Measurements from ENCODE around the gene CPNE5. TPM values are rescaled to one million over a fixed set of nuclear protein-coding genes. Genes with fewer than 3 reads are reported as not detected.

CPNE5 gene
- total and polyA plus RNA-seq, 10 donors = 9.5 to 33.4 (median 19.3) TPM

GRCh38 chr6:36803908-36804307 is 35.3 kb downstream of the CPNE5 start:
- Histone ChIP-seq H3K36me3 (no peaks in the 10 kb centered on the region), H3K27me3 (replicated peaks in 1 of 7) (peaks cover 0 to 6% (median 0%) of the 10 kb centered on the region in 7 donors), H3K4me3 (no peak overlapping the region), H3K27ac (no peak overlapping the region), H3K4me1 (no peaks in the 10 kb centered on the region), H3K9me3 (no peaks in the 10 kb centered on the region)
- 70 to 83% (median 71%) methylated on average over 1 of the region's 1 CpG for WGBS, 5 donors
- intact Hi-C loops (cut with DNase I; ENCODE audit: low total_unique reads) = no loop called here
- DNase-seq = no peak
- TF ChIP-seq POLR2AphosphoS5 (IDR thresholded peaks at IDR 0.05) = no peak
- no peak for TF ChIP-seq CTCF (IDR thresholded peaks at IDR 0.05 in 8 of 11, conservative IDR thresholded peaks at IDR 0.05 in 3 of 11)
- no peak for TF ChIP-seq POLR2A (IDR thresholded peaks at IDR 0.05)

GRCh38 chr6:36803482-36803881 is 35.8 kb downstream of the CPNE5 start:
- WGBS, 5 donors = 95 to 98% (median 97%) methylated on average over 6 of the region's 6 CpGs
- H3K4me3 ChIP-seq = no peak overlapping the region
- no peak overlapping the region for H3K27ac ChIP-seq
- H3K9me3 ChIP-seq = no peaks in the 10 kb centered on the region
- H3K36me3 ChIP-seq = no peaks in the 10 kb centered on the region
- no peak for DNase-seq
- intact Hi-C loops (cut with DNase I; ENCODE audit: low total_unique reads) = no loop called here
- no peaks in the 10 kb centered on the region for H3K4me1 ChIP-seq
- peaks cover 0 to 6% (median 0%) of the 10 kb centered on the region in 7 donors for H3K27me3 ChIP-seq (replicated peaks in 1 of 7)
- no peak for TF ChIP-seq CTCF (IDR thresholded peaks at IDR 0.05 in 8 of 11, conservative IDR thresholded peaks at IDR 0.05 in 3 of 11)
- TF ChIP-seq POLR2A (IDR thresholded peaks at IDR 0.05) = no peak
- no peak for TF ChIP-seq POLR2AphosphoS5 (IDR thresholded peaks at IDR 0.05)

DNA sequence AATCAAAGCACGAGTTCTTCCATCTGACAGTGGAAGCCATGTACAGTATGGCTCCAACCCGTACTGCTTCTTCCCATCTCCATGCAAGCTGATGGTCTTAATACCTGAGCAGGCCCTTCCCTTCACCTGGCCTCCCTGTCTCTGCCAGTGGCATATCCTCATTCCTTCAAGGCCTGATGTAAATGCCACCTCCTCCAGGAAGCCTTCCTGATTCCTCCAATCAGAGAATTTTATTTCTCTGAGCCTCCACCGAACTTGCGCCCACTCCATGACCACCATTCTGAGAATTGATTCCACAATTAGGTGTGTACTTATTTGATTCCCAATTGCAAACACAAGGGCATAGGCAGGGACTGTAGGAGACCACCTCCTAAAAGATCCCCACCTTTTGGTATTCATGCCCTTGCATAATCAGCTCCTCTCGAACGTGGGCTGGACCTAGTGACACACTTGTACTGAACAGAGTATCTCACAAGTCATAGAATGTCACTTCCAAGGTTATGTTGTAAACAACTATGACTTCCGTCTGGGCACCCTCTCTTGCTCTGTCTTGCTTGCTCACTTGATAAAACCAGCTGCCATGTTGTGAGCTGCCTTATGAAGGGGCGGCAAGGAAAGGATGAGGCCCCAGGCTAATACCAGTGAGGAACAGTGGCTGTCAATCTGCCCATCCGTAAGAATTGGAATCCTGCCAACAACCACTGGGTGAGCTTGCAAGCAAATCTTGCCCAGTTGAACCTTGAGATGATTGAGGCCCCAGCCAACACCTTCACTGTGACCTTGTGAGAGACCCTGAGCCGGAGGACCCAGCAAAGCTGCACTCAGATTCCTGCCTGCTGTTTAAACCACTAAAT is 38.8 kb downstream of the CPNE5 start:
- Histone ChIP-seq H3K4me1 (no peaks in the 10 kb centered on the region), H3K4me3 (no peak overlapping the region), H3K9me3 (no peaks in the 10 kb centered on the region), H3K27me3 (replicated peaks in 1 of 7) (peaks cover 0 to 5% (median 0%) of the 10 kb centered on the region in 7 donors), H3K27ac (no peak overlapping the region), H3K36me3 (no peaks in the 10 kb centered on the region)
- TF ChIP-seq POLR2A (IDR thresholded peaks at IDR 0.05) (no peak), POLR2AphosphoS5 (IDR thresholded peaks at IDR 0.05) (no peak), CTCF (IDR thresholded peaks at IDR 0.05 in 8 of 11, conservative IDR thresholded peaks at IDR 0.05 in 3 of 11) (no peak)
- 68 to 78% (median 76%) methylated on average over 10 of the region's 10 CpGs for WGBS, 5 donors
- intact Hi-C loops (cut with DNase I; ENCODE audit: low total_unique reads) = no loop called here
- no peak for DNase-seq

GRCh38 chr6:36798852-36799251 is 40.4 kb downstream of the CPNE5 start:
- no peaks in the 10 kb centered on the region for H3K27me3 ChIP-seq (replicated peaks in 1 of 7)
- WGBS, 5 donors = 69 to 81% (median 78%) methylated on average over 3 of the region's 3 CpGs
- H3K4me3 ChIP-seq = no peak overlapping the region
- H3K27ac ChIP-seq = no peak overlapping the region
- H3K4me1 ChIP-seq = peaks cover 0 to 6% (median under 1%) of the 10 kb centered on the region in 6 donors
- no peak for DNase-seq
- TF ChIP-seq CTCF (IDR thresholded peaks at IDR 0.05 in 8 of 11, conservative IDR thresholded peaks at IDR 0.05 in 3 of 11) = no peak
- no peak for TF ChIP-seq POLR2A (IDR thresholded peaks at IDR 0.05)
- TF ChIP-seq POLR2AphosphoS5 (IDR thresholded peaks at IDR 0.05) = no peak
- H3K9me3 ChIP-seq = no peaks in the 10 kb centered on the region
- H3K36me3 ChIP-seq = no peaks in the 10 kb centered on the region
- intact Hi-C loops (cut with DNase I; ENCODE audit: low total_unique reads) = no loop called here

Data from spleen (tissue), 11 donors.